Osteocyte (in vitro differentiated cells): Measurements from ENCODE around the gene WDR18. TPM values are rescaled to one million over a fixed set of nuclear protein-coding genes. Genes with fewer than 3 reads are reported as not detected.

Experiments
- DNase-seq: peaks from one replicate; pipeline ENCODE4 v3.0.0; 2021; ENCODE audit warnings: mixed read lengths; ENCODE audit not compliant: unreplicated experiment; ENCODE audit errors: extremely low spot score
- H3K27ac Mint-ChIP-seq: one replicate; pipeline ENCODE4 v1.8.0; 2021; ENCODE audit warnings: mild to moderate bottlenecking, mixed read lengths; ENCODE audit not compliant: unreplicated experiment
- H3K27me3 Mint-ChIP-seq: one replicate; pipeline ENCODE4 v1.8.0; 2021; ENCODE audit warnings: mixed read lengths; ENCODE audit not compliant: unreplicated experiment
- H3K36me3 Mint-ChIP-seq: one replicate; pipeline ENCODE4 v1.8.0; 2021; ENCODE audit warnings: mixed read lengths; ENCODE audit not compliant: unreplicated experiment
- H3K4me1 Mint-ChIP-seq: one replicate; pipeline ENCODE4 v1.8.0; 2021; ENCODE audit warnings: mixed read lengths; ENCODE audit not compliant: unreplicated experiment
- H3K4me3 Mint-ChIP-seq: one replicate; pipeline ENCODE4 v1.8.0; 2021; ENCODE audit warnings: mild to moderate bottlenecking, moderate library complexity, mixed read lengths; ENCODE audit not compliant: unreplicated experiment
- H3K9me3 Mint-ChIP-seq: one replicate; pipeline ENCODE4 v1.8.0; 2021; ENCODE audit warnings: mixed read lengths; ENCODE audit not compliant: unreplicated experiment
- CTCF ChIP-seq: fragments of 200-600 bp; sonication (generic); IDR thresholded peaks from 2 replicates; pipeline ENCODE4 v1.5.0; 2021; ENCODE audit warnings: antibody characterized with exemption, mild to moderate bottlenecking, moderate library complexity
- total RNA-seq: library from RNA; stranded (reverse); gene quantifications from 2 replicates; pipeline ENCODE4 v1.2.1, GENCODE V29; 2021

WDR18 gene
- total RNA-seq, 1 donor from 2014 or later = 61.2 TPM

GRCh38 chr19:941292-942132 is 42.6 kb upstream of the WDR18 start:
- no peak for TF ChIP-seq CTCF
- Mint-ChIP-seq H3K27ac (no peak overlapping the region), H3K9me3 (no peaks in the 10 kb centered on the region), H3K4me3 (no peak overlapping the region), H3K4me1 (peaks cover 20% of the 10 kb centered on the region), H3K36me3 (peaks cover 15% of the 10 kb centered on the region), H3K27me3 (no peaks in the 10 kb centered on the region)
- no peak for DNase-seq

GRCh38 chr19:942133-942645 is 42.0 kb upstream of the WDR18 start:
- DNase-seq = no peak
- peaks cover 20% of the 10 kb centered on the region for H3K4me1 Mint-ChIP-seq
- H3K36me3 Mint-ChIP-seq = peaks cover 15% of the 10 kb centered on the region
- no peak overlapping the region for H3K4me3 Mint-ChIP-seq
- H3K9me3 Mint-ChIP-seq = no peaks in the 10 kb centered on the region
- H3K27me3 Mint-ChIP-seq = no peaks in the 10 kb centered on the region
- H3K27ac Mint-ChIP-seq = no peak overlapping the region
- no peak for TF ChIP-seq CTCF

- peaks cover 9% of the 10 kb centered on the region for H3K36me3 Mint-ChIP-seq
- TF ChIP-seq CTCF = no peak
- H3K27me3 Mint-ChIP-seq = no peaks in the 10 kb centered on the region
- H3K4me1 Mint-ChIP-seq = peaks cover 15% of the 10 kb centered on the region
- no peak overlapping the region for H3K27ac Mint-ChIP-seq
- no peaks in the 10 kb centered on the region for H3K9me3 Mint-ChIP-seq
- H3K4me3 Mint-ChIP-seq = no peak overlapping the region
- no peak for DNase-seq
Observed at GRCh38 chr19:943551-944170, 40.5 kb upstream of the WDR18 start.

GRCh38 chr19:944171-944567 is 40.0 kb upstream of the WDR18 start:
- no peak for TF ChIP-seq CTCF
- Mint-ChIP-seq H3K4me1 (peaks cover 15% of the 10 kb centered on the region), H3K36me3 (peaks cover 9% of the 10 kb centered on the region), H3K9me3 (no peaks in the 10 kb centered on the region), H3K27me3 (no peaks in the 10 kb centered on the region), H3K27ac (no peak overlapping the region), H3K4me3 (no peak overlapping the region)
- DNase-seq = no peak

- Mint-ChIP-seq H3K27ac (no peak overlapping the region), H3K9me3 (no peaks in the 10 kb centered on the region), H3K27me3 (no peaks in the 10 kb centered on the region), H3K4me3 (no peak overlapping the region), H3K36me3 (peaks cover 9% of the 10 kb centered on the region), H3K4me1 (peaks cover 15% of the 10 kb centered on the region)
- no peak for DNase-seq
- no peak for TF ChIP-seq CTCF
Observed at GRCh38 chr19:944663-945241, 39.4 kb upstream of the WDR18 start.
